GM18508 (cell line): Measurements from ENCODE around the gene HMGN1.
"Not testable (repeated sequence)": the region's sequence is repeated elsewhere in the genome, so short reads cannot be mapped to it uniquely, and the experiment has no call there.

ENCODE experiments used
- ATAC-seq: cut with Tn5 transposase; IDR thresholded peaks from one replicate; pipeline ENCODE4 v1.9.1; 2021; ENCODE audit warnings: moderate number of reproducible peaks; ENCODE audit not compliant: insufficient read depth, unreplicated experiment

HMGN1 gene

DNA sequence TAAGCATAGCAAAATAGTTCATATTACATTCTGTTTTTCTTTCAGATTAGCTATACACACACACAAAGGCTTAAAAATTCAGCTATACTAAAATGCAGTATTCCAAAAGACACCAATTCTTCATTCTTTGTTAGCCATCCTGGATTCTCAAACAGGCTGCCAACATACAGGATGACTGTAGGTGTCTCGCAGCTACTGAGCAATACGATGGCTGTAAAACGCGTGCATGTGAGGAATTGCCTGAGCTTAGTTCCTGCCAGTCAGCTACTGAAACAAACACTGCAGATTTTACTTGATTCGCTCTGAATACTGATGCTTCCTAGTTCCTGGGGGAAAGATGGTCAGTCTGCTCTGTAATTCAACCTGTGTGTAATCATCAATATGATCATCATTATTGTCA is 24.7 kb upstream of the HMGN1 start:
- no peak for ATAC-seq

- ATAC-seq = not testable (repeated sequence)
These were observed 21.0 kb upstream of the HMGN1 start for GRCh38 chr21:39369896-39370288.

DNA sequence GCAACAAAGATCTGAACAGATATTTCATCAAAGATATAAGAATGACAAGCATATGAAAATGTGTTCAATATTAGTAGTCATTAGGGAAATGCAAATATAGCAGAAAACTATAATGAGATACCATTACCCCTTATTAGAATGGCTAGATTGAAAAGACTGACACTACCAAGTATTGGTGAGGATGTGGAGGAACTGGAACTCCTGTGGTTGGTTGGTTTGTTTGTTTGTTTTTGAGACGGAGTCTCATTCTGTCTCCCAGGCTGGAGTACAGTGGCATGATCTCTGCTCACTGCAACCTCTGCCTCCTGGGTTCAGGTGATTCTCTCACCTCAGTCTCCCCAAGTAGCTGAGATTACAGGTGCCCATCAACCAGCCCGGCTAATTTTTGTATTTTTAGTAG is 18.9 kb upstream of the HMGN1 start:
- no peak for ATAC-seq

GRCh38 chr21:39366563-39366962 is 17.7 kb upstream of the HMGN1 start:
- ATAC-seq = no peak

GRCh38 chr21:39364949-39365348 is 16.1 kb upstream of the HMGN1 start:
- ATAC-seq = no peak

- no peak for ATAC-seq
These were observed 15.0 kb upstream of the HMGN1 start for GRCh38 chr21:39363607-39364555.

GRCh38 chr21:39362733-39363132 is 13.8 kb upstream of the HMGN1 start:
- no peak for ATAC-seq

DNA sequence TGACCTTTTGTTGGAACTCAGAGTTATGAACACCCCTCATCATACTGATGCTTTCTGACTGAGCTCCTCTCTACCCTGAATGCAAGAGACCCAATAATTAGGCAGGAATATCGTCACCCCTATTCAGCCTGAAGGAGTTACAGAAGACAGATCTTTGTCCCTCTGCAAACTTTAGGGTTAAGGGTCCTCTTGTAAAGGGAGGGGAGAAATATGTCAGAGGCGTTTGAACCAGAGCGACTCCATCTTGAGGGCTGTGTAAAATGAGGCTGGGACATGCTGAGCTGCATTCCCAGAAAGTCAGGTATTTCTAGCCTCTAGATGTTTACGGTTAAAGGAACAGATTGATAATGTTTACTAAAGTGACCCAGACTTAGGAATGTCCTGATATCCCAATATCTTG is 10.5 kb upstream of the HMGN1 start:
- no peak for ATAC-seq

- ATAC-seq = no peak
These were observed 4.4 kb upstream of the HMGN1 start for GRCh38 chr21:39353295-39353694.

- ATAC-seq = no peak
These were observed 1.5 kb upstream of the HMGN1 start for GRCh38 chr21:39350094-39351005.

GRCh38 chr21:39349211-39350093 is 564 bp upstream of the HMGN1 start:
- ATAC-seq = peak; percentile 61

DNA sequence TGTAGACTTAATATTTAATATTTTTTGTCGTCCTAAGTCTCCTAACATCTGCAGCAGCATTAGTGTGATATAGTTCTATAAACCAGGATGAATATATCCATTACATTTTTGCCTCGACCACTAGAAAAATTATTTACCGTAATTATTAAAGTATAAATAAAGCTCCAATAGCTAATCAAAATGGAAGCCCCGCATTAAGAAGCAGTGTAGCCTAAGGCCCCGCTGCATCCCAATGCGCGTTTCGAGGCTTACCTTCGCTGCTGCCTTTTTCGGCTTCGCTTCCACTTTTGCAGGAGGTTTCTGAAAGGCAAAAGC is 891 bp downstream of the HMGN1 start:
- ATAC-seq = no peak

DNA sequence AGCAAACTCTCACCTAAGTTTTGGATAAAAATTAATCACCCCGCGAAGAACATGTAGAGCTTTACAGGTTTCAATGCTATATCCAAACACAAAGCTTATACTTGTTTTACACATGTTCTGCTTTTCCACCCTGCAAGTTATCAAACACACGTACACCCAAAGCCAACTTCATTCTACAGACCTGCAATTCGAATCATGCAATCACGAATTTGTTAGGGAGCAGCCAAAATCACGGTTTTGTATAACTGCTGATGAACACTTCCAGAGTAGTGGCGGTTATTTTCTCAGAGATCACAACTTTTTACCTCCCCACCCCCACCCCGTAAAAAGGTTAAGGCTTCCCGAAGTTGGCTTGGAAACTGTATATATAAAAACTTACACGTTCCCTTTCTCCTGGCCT is 1.4 kb downstream of the HMGN1 start:
- ATAC-seq = no peak

DNA sequence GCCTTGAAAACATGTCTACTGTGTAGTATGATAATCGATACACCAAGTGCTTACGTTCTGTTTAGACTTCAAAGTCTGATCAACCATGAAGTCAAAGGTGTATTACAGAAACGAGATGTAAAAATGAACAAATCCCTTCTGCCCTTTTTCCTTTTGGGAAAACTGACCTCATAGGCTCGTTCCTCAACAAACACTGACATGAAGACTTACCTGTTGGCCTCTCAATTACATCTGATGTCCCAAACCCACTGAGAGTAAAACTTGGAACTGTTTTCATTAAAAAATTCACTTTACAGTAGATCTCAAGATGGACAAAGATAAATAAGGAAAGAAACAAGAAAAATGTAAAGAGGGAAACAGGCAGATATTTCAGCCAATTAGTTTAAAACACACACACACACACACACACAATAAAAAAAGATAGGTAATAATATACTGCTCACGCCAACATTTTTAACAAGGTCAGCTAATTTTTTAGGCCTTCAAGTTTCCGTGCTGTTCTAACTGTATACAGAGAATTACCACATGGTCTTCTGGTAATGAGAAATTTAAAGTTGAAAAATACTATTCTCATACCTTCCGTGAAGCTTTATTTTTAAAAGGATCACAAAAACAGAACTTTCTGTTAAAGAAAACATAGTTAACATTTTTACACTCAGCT is 2.1 kb downstream of the HMGN1 start:
- no peak for ATAC-seq

- no peak for ATAC-seq
These were observed 2.7 kb downstream of the HMGN1 start for GRCh38 chr21:39346206-39346605.

DNA sequence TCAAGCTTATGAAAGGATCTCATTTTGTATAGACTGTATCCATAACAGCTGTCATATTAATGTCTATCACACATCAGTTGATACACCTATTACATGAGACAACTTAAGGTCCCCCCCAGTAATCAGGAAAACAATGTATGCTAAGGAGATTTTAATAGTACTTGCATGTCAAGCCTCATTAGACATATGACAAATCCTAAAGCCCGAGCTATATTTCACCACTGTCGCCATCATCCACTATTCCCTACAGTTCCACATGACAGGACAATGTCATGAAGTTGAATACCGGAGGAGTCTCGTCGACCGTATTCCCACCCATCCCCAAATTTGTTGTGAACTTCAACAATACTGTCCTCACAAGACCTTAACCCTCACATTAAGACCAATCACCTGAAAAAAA is 3.4 kb downstream of the HMGN1 start:
- ATAC-seq = no peak

- no peak for ATAC-seq
These were observed 4.0 kb downstream of the HMGN1 start for GRCh38 chr21:39344848-39345247.

- ATAC-seq = no peak
These were observed 7.5 kb downstream of the HMGN1 start for GRCh38 chr21:39341249-39341923.

DNA sequence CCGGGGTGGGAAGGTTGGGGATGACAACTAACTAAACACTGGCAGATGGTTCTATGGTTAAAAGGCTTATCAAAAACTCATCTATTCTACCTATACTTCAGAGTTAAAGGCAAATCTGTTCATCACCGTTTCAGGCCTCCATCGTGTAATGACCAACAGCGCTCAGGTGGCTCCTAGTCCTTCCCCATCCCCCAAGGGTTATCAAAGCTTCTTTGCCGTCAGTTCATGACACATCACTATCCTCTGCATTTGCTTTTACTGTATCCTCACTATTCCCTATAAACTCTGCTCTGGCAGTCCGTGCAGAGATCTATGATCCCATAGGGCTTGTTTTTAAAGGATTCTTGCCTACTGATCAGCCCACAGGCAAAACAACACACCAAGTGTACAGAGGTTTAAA is 8.2 kb downstream of the HMGN1 start:
- no peak for ATAC-seq
